NCI-H526 treated with DMSO at 0.1 percent for 48 hours (cell line): ENCODE measurements around the gene RAB29.

Experiments
- DNase-seq: peaks from one replicate; lab custom pipeline; 2025; lab: John Stamatoyannopoulos, UW

RAB29 gene

GRCh38 chr1:205794011-205794730, 18.9 kb upstream of the RAB29 start:
- DNase-seq, result peak; percentile 86

GRCh38 chr1:205792961-205793673, 17.8 kb upstream of the RAB29 start:
- DNase-seq, result no peak

- DNase-seq, result no peak
Observed at GRCh38 chr1:205792481-205792881, 17.2 kb upstream of the RAB29 start.

- peak; percentile 34 for DNase-seq
Observed at GRCh38 chr1:205791568-205792180, 16.4 kb upstream of the RAB29 start.

- no peak for DNase-seq
Observed at GRCh38 chr1:205787287-205787916, 12.1 kb upstream of the RAB29 start.

- DNase-seq, result no peak
Observed at GRCh38 chr1:205786601-205787000, 11.3 kb upstream of the RAB29 start.

GRCh38 chr1:205785446-205785845, 10.2 kb upstream of the RAB29 start:
- DNase-seq, result no peak

- DNase-seq, result no peak
Observed at GRCh38 chr1:205783904-205784303, 8.6 kb upstream of the RAB29 start.

- DNase-seq, result no peak
Observed at GRCh38 chr1:205783433-205783795, 8.1 kb upstream of the RAB29 start.

GRCh38 chr1:205782627-205783432, 7.5 kb upstream of the RAB29 start:
- DNase-seq, result no peak

GRCh38 chr1:205780335-205780734, 5.1 kb upstream of the RAB29 start:
- no peak for DNase-seq

- no peak for DNase-seq
Observed at GRCh38 chr1:205777994-205778393, 2.7 kb upstream of the RAB29 start.

GRCh38 chr1:205775717-205776056, 405 bp upstream of the RAB29 start:
- DNase-seq, result no peak

GRCh38 chr1:205774198-205775014, 876 bp downstream of the RAB29 start:
- no peak for DNase-seq

GRCh38 chr1:205772607-205773032, 2.7 kb downstream of the RAB29 start:
- DNase-seq, result no peak

- no peak for DNase-seq
Observed at GRCh38 chr1:205770618-205771017, 4.7 kb downstream of the RAB29 start.

GRCh38 chr1:205769641-205770365, 5.5 kb downstream of the RAB29 start:
- no peak for DNase-seq

GRCh38 chr1:205767248-205767647, 8.0 kb downstream of the RAB29 start:
- no peak for DNase-seq

- no peak for DNase-seq
Observed at GRCh38 chr1:205766570-205766969, 8.7 kb downstream of the RAB29 start.

GRCh38 chr1:205766038-205766437, 9.2 kb downstream of the RAB29 start:
- no peak for DNase-seq
